H1 (cell line): ENCODE measurements around the gene SMYD1. TPM values are rescaled to one million over a fixed set of nuclear protein-coding genes. Genes with fewer than 3 reads are reported as not detected.

Experiments used
- FOSL1 ChIP-seq: IDR thresholded peaks from 2 replicates; pipeline ENCODE4 v1.6.1; 2011; ENCODE audit warnings: mild to moderate bottlenecking, low read depth, low read length, moderate library complexity; ENCODE audit not compliant: insufficient read depth
- KDM1A ChIP-seq: fragments of 200-600, 300-600 bp; sonication (generic); IDR thresholded peaks from 2 replicates; pipeline ENCODE4 v1.7.1; 2016; ENCODE audit warnings: mild to moderate bottlenecking, low read length, borderline replicate concordance
- KDM5A ChIP-seq: fragments of 200-600 bp; IDR thresholded peaks from 2 replicates; pipeline ENCODE4 v1.7.1; 2012; ENCODE audit warnings: mild to moderate bottlenecking, low read length, inconsistent platforms, mixed read lengths
- SP4 ChIP-seq: IDR thresholded peaks from 2 replicates; pipeline ENCODE4 v1.6.1; 2012; ENCODE audit warnings: low read length, inconsistent platforms
- TEAD4 ChIP-seq: IDR thresholded peaks from 2 replicates; pipeline ENCODE4 v1.6.1; 2012; ENCODE audit warnings: low read depth, low read length, inconsistent platforms, mixed read lengths
- polyA plus RNA-seq, 7 experiments: library from polyadenylated mRNA; depleted of rRNA in 3 of 7; stranded (reverse) in 5 of 7; unstranded in 2 of 7; fragments of >200 nt in 5 of 7; fragments of 200-250 nt in 2 of 7; gene quantifications; 1 replicate in 5 of 7; 2 replicates in 1 of 7; 4 replicates in 1 of 7; pipeline versions ENCODE4 v1.2.1 to v1.2.3, GENCODE V29; 2011 to 2013; ENCODE audit warnings: missing spikeins in 2 of 7, mixed read lengths in 2 of 7
- total RNA-seq: library from RNA; stranded (reverse); fragmentation: NEBNext Ultra II Directional; extraction: Animal tissue kit (Norgen Biotek cat#: 25700); gene quantifications from 2 replicates; pipeline ENCODE4 v1.2.1, GENCODE V29; 2021

SMYD1 gene
- total and polyA plus RNA-seq, 2 of the 8 experiments (the other 6 are each of a cell fraction or from before 2014, with no cell fraction given) = 0.06 TPM; not detected in 1

DNA sequence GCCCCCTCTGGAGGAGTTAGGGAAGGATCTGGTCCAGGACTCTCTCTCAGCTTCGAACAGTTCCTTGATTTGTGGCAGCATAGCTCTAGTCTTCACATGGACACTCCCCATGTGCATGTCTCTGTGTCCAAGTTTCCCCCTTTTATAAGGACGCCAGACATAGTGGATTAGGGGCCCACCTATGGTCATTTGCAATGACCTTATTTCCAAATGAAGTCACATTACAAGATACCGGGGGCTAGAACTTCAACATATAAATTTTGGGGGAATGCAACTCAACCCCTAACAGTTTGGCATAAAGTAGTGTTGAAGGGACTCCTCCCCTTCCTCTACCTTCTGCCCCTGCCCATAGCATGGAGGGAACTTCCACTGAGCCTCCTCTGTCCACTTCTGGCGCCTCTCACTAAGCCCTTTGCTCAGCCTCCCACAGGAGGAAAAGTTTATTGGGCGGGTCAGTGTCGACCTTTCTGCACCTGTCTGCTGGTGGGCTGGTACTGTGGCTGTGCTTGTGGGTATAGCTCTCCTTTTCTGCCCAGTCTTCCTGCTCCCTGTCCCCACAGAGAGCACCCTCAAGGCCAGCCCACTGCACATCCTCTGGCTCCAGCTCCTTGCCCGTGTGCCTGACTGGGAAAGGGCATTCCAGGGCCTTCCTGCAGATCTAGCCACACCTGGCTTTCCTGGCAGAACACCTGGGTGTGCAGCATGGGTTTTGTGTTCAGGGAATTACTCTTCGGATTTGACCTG, 54.7 kb downstream of the SMYD1 start (continued):
- TF ChIP-seq FOSL1 = no peak
- no peak for TF ChIP-seq KDM5A
- TF ChIP-seq KDM1A = no peak
- TF ChIP-seq SP4 = no peak
- no peak for TF ChIP-seq TEAD4
- TF ChIP-seq, all 59 proteins: peak for 0
